Activated T-cell treated with anti-CD3 and anti-CD28 coated beads for 48 hours (primary cell): Measurements from ENCODE around the gene CD109.
A peak's percentile ranks its signal among the peaks of the same experiment; 100 is the strongest.
"Not testable (repeated sequence)": the region's sequence is repeated elsewhere in the genome, so short reads cannot be mapped to it uniquely, and the experiment has no call there.

Source experiments
- DNase-seq: peaks from one replicate; pipeline ENCODE4 v3.0.0-alpha.2; 2020; ENCODE audit warnings: low read depth

The CD109 gene

GRCh38 chr6:73791336-73791735, 95.3 kb downstream of the CD109 start:
- no peak for DNase-seq

GRCh38 chr6:73792738-73793137, 96.7 kb downstream of the CD109 start:
- DNase-seq = no peak

- DNase-seq = no peak
These were observed 100.9 kb downstream of the CD109 start for GRCh38 chr6:73796881-73797280.

GRCh38 chr6:73797861-73798260, 101.9 kb downstream of the CD109 start:
- no peak for DNase-seq

GRCh38 chr6:73798592-73798991, 102.6 kb downstream of the CD109 start:
- peak; percentile 1 for DNase-seq

GRCh38 chr6:73800997-73801396, 105.0 kb downstream of the CD109 start:
- no peak for DNase-seq

GRCh38 chr6:73801652-73802268, 105.8 kb downstream of the CD109 start:
- no peak for DNase-seq

- DNase-seq = no peak
These were observed 106.4 kb downstream of the CD109 start for GRCh38 chr6:73802366-73802765.

GRCh38 chr6:73803562-73804241, 107.7 kb downstream of the CD109 start:
- DNase-seq = peak; percentile 8

GRCh38 chr6:73805221-73805620, 109.2 kb downstream of the CD109 start:
- not testable (repeated sequence) for DNase-seq

- DNase-seq = not testable (repeated sequence)
These were observed 110.0 kb downstream of the CD109 start for GRCh38 chr6:73805982-73806381.

GRCh38 chr6:73811706-73812105, 115.7 kb downstream of the CD109 start:
- no peak for DNase-seq

- DNase-seq = no peak
These were observed 121.2 kb downstream of the CD109 start for GRCh38 chr6:73817253-73817652.

- no peak for DNase-seq
These were observed 127.2 kb downstream of the CD109 start for GRCh38 chr6:73823046-73823735.

- no peak for DNase-seq
These were observed 127.8 kb downstream of the CD109 start for GRCh38 chr6:73823832-73824231.

- no peak for DNase-seq
These were observed 130.6 kb downstream of the CD109 start for GRCh38 chr6:73826571-73826970.

GRCh38 chr6:73830119-73830518, 134.1 kb downstream of the CD109 start:
- DNase-seq = no peak

- no peak for DNase-seq
These were observed 136.3 kb downstream of the CD109 start for GRCh38 chr6:73832313-73832712.

- DNase-seq = not testable (repeated sequence)
These were observed 148.7 kb downstream of the CD109 start for GRCh38 chr6:73844696-73845095.

GRCh38 chr6:73851048-73851447, 155.0 kb downstream of the CD109 start:
- DNase-seq = not testable (repeated sequence)

- no peak for DNase-seq
These were observed 159.2 kb downstream of the CD109 start for GRCh38 chr6:73854998-73855718.

- no peak for DNase-seq
These were observed 161.4 kb downstream of the CD109 start for GRCh38 chr6:73857341-73857890.
